Erythroblast (primary cell): ENCODE data around the gene TNFRSF13B.

Source experiments
- GATA1 ChIP-seq: IDR thresholded peaks from 2 replicates; pipeline ENCODE4 v1.6.1; 2011; ENCODE audit warnings: low read depth, mild to moderate bottlenecking, control low read depth, low read length, moderate library complexity
- POLR2A ChIP-seq: IDR thresholded peaks from 2 replicates; pipeline ENCODE4 v1.6.1; 2011; ENCODE audit warnings: mild to moderate bottlenecking, low read length

DNA sequence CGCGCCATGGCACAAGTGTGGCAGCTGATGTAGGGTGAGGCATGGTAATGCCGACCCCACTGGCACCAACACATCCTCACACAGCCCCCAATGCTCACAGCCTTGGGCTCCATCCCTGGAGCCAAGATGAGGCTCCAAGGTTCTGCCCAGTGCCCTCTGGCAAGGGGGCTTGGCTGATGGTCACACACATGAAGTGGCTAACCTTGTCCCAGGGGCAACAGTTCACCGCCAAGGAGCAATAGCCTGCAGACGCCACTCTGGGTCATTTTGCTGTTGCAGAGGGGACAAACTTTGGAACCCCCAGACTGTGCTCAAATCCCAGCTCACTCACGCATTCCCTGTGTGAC is 26.8 kb downstream of the TNFRSF13B start:
- TF ChIP-seq POLR2A (no peak), GATA1 (no peak)
